ENCODE measurements around the gene ZNG1B.
"Not testable (repeated sequence)": the region's sequence is repeated elsewhere in the genome, so short reads cannot be mapped to it uniquely, and the experiment has no call there.

The ZNG1B gene

DNA sequence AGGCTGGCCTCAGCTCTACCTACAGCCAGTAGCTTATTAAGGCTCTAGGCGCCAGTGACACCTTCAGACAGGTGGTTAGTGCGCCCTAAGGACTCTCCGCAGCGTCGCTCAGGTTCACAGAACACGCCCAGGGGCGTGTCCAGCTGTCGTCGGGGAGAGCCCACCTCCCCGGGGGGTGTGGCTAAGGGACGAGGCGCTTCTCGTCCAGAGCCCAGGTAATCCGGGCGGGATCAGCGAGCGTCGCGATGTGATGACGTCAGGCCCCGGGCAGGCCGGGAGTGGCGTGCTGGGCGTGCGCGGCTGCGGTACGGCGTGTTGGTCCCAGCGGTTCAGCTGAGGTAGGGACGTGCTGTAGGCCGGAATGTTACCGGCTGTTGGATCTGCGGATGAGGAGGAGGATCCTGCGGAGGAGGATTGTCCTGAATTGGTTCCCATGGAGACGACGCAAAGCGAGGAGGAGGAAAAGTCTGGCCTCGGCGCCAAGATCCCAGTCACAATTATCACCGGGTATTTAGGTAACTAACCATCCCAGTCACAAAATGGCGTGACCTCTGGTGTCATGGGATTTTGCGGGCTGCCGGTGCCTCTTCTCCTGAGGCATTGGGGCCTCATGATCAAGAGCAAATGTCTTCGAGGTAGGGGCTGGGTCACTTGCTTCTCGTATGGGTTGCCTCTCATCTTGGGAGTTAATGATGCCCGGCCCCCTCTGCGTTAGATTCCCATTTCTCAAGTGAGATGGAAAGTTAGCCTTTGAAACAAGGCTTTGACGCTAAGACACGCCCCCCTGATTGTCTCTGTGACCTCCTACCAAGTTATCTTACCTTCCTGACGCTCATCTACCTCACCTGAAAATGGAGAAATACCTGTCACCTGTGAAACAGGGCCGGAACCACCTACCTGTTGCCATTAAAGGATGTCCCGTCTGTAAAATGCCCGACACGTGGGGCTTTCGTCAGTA, at the start of gene ZNG1B:
ZNG1B (plus strand) TSS at position 184 of the 958 bp plus-strand sequence; CDS start at position 362, 178 bp downstream.
- not testable (repeated sequence) for DNase-seq

DNA sequence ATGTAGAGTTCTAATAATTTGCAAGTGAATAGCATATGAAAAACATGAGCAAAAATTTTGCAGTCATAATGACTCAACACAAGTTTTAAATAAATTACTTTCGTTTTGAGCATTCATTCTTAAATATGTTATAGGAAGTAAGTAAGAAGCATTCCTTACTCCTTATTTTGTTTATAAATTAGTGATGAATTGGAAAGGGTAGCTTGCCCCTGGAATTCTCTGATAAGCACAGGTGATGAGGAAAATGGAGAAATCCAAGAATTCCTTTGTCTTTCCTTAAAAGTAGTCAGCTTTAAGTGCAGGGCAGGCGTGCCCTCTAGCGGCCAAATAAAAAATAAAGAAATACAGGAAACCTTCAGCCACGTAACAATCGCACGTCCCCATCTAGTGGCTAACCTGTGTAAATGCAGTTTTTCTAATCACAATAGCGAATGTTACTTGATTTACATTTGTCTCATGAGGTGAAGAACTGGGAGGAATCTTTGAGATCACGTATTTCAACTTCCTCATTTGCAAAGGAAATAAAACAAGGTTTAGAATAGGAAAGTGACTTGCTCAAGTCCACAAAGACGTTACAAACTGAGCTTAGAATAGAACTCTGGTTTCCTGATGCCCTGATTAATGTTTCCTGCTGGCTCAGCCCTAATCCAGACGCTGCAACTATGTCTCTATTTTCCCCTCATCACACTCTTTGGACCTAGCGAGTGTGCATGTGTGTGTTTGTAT, 47.2 kb upstream of the ZNG1B start:
- peak; percentile 92 for DNase-seq

DNA sequence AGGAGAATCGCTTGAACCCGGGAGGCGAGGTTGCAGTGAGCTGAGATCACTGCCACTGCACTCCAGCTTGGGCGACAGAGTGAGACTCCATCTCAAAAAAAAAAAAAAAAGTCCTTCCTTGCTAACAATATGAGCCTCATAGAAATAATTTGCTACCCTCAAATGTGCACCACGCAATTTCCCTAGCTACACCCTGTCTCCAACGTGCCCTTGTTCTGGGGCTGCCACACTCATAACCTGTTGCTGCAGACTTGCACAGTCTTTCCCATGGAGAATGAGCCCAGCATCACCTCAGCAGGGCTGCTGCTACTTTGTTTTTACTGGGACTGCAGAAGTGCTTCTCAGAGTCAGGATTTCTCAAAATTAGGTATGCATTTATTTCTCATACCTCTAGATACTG, 46.4 kb upstream of the ZNG1B start:
- DNase-seq: no peak

DNA sequence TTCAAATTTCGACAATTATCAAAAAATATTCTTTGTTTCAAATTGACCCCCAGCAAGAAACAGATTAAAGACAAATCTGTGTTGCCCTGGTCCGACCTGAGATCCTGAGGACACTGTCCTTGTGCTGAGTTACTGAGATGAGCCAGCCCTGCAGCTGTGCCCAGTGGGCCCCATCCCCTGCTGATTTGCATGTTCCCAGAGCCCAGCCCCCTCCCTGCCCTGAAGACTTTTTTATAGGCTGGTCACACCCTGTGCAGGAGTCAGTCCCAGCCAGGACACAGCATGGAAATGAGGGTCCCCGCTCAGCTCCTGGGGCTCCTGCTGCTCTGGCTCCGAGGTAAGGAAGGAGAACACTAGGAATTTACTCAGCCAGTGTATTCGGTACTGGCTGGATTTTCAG, 31.4 kb upstream of the ZNG1B start:
- DNase-seq: no peak

DNA sequence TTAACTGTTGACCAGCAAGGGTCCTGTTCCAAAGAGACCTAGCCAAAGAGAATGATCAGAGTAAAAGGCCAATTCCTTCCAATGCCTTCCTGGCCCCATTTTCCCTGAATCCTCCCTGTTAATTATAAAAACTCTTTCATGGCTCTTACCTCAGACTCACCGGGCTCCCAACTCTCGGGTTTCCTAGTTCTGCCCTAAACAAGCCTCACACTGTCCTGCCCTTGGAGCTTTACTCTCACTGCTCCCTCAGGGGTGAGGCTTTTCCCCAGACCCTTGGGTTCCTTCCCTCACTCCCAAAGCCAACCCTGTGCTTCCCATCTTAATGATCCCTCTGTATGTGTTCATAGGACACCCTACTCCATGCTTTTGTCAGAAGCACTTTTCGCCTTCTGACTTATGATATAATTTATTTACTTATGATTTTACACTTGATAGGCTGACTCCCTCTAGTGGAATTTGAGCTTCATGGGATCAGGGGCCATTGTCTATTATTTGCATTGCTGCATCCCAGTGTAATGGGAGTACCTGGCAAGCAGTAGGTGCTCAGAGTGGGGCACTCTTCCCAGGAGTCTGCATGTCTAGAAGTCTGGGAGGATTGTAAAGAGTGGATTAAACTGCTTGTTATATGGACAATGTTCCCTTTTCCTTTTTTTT, 29.9 kb upstream of the ZNG1B start:
- peak; percentile 41 for DNase-seq

DNA sequence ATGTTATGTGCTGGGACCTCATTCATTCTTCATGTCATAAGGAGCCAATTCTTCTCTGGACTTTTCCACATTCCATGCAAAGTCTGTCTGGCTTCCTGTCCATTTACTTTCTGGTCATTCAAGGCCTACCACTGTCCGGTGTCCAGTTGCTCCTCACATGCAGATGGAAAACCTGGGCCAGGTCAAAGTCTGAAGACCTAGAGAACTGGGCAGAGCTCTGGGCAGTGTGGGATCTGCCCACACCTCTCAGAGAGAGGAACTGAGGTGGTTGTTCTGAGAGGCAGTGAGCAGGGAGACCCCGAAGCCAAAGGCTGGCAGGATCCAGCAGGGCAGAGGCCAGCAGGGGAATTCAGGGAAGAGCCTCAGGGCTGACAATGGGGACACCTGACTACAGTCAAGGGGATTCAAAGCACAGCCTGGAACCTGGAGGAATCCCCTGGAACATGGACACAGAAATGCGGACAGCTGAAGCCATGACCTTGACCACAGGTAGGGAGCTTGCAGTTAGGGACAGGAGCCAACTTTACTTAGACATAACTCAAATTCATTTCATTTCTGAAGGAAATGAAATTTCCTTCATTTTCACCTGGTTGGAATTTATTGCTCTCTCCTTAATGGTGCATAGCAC, 25.7 kb upstream of the ZNG1B start:
- DNase-seq: not testable (repeated sequence)

DNA sequence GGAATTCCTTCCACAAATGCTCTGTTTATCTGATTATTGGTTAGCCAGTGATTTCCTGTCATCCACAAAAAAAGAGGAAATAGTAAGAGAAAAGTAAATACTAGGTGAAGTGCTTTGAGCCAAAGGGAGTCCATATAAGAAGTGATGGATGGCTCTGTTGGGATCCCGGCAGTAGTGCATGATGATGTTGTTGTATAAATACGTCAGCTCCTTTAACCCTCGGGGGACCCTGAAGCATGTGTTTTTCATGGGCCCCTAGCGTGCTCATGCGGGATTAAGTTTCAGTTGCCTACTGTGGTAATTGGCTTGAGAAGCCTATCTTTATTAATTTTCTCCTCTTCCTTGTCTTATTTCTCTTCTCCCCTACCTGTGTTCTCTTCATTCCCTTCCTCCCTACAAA, 24.7 kb upstream of the ZNG1B start:
- DNase-seq: not testable (repeated sequence)

DNA sequence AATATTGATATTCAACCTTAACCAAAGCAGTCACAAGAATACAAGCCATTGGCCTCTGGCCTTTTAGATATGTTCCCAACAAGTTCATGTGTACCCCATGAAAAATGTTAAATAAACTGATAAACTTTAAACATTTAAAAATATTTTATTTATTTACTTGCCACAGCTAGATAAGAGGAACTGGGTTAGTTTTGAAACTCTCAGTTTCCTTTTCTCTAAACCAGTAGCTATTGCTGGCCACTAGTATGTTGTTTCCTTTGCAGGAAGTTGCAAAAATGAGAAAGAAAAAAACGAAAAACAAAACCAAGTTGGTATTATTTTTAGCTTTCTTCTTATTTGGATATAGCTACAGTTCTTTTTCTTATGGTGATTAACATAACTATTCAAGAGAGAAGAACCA, 5.7 kb upstream of the ZNG1B start:
- peak; percentile 89 for DNase-seq

DNA sequence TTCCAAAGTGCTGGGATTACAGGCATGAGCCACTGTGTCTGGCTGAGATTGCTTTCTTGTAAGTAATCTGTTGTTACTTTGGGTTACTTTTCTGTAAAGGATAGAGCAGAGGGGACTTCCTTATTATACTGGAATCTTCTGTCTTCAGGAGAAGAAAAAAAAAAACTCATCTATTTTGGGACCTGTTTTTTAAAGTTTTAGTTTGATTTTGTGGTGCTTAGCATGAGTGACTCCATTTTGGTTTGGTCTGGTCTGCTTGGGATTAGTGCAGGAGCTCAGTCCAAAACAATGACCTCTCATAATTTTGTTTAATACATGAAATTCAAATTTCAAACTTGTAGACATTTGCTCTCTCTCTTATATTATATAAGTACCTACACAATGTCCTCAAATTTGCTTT, 4.0 kb upstream of the ZNG1B start:
- DNase-seq: not testable (repeated sequence)

DNA sequence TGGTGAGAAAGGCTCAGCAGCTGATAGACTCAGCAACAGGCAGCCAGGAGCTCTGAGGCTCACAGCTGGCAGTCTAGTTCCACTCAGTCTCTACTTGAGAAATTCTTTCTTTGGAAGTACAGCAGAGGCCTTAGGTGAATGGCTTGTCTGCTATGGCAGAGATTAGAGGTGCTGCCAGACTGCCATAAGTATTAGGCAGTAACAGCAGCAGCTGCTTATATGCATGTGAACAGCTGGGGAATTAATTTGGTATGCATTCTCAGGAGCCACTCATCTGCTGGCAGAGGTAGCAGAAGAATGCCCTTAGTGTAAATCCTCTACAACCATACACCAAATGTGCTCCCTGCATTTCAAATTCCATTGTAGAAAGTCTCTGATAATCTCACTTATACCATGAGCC, 28.3 kb downstream of the ZNG1B start:
- not testable (repeated sequence) for DNase-seq

DNA sequence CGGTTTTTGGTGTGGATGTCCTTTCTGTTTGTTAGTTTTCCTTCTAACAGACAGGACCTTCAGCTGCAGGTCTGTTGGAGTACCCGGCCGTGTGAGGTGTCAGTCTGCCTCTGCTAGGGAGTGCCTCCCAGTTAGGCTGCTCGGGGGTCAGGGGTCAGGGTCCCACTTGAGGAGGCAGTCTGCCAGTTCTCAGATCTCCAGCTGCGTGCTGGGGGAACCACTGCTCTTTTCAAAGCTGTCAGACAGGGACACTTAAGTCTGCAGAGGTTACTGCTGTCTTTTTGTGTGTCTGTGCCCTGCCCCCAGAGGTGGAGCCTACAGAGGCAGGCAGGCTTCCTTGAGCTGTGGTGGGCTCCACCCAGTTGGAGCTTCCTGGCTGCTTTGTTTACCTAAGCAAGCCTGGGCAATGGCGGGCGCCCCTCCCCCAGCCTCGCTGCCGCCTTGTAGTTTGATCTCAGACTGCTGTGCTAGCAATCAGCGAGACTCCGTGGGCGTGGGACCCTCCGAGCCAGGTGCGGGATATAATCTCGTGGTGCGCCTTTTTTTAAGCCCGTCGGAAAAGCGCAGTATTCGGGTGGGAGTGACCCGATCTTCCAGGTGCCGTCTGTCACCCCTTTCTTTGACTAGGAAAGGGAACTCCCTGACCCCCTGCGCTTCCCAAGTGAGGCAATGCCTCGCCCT, 39.3 kb downstream of the ZNG1B start:
- not testable (repeated sequence) for DNase-seq

DNA sequence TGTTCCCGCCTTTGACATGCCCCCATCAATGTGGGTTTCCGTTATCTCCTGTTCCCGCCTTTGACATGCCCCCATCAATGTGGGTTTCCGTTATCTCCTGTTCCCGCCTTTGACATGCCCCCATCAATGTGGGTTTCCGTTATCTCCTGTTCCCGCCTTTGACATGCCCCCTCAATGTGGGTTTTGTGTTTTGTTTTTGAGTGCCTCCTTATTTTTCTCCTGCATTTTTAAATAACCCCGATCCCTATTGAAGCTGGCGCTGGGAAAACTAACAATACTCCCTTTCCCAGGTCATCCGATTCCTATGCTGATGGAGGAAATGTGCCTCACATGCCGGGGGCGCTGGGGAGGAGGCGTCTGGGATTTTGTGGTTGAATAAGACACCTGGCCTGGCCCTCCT, 59.0 kb downstream of the ZNG1B start:
- DNase-seq: not testable (repeated sequence)

DNA sequence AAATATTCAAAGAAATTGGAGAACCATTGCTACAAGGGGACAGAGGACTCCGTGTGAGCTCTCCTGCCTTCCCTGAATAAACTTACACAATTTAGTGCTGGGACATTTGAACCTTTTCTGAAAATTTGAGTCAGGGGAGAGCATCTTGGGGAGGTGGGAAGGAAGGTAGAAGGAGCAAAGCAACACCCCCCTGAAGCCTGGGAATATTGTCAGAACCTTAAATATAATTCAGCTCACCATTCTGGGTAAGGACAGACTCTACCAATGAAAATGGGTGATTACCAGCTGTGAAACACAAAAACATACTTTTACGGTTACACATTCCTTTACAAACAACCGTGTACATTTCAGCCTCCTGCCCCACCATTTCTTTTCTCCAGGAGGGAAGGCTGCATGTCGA, 60.9 kb downstream of the ZNG1B start, which contains the start of gene FOXD4L1:
FOXD4L1 (plus strand) TSS at position 301 of the 400 bp plus-strand sequence. CDS start 592 bp downstream, outside the sequence.
- not testable (repeated sequence) for DNase-seq

DNA sequence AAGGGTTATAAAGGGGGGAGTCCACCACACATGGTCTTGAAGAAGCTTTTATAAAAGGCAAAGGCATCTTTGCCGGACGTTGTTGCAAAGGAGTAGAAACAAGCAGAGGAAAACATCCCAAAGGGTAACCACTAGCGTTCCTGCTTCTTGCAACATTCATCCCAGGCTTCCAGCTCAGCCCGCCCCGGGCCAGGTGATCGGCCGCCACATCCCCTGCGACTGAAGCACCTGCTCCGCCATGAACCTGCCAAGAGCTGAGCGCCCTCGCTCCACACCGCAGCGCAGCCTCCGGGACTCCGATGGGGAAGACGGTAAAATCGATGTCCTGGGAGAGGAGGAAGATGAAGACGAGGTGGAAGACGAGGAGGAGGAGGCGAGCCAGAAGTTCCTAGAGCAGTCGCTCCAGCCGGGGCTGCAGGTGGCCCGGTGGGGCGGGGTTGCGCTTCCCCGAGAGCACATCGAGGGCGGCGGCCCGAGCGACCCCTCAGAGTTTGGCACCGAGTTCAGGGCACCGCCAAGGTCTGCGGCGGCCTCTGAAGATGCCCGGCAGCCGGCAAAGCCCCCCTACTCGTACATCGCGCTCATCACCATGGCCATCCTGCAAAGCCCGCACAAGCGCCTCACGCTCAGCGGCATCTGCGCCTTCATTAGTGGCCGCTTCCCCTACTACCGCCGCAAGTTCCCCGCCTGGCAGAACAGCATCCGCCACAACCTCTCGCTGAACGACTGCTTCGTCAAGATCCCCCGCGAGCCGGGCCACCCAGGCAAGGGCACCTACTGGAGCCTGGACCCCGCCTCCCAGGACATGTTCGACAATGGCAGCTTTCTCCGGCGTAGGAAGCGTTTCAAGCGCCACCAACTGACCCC, 61.8 kb downstream of the ZNG1B start:
- not testable (repeated sequence) for DNase-seq

DNA sequence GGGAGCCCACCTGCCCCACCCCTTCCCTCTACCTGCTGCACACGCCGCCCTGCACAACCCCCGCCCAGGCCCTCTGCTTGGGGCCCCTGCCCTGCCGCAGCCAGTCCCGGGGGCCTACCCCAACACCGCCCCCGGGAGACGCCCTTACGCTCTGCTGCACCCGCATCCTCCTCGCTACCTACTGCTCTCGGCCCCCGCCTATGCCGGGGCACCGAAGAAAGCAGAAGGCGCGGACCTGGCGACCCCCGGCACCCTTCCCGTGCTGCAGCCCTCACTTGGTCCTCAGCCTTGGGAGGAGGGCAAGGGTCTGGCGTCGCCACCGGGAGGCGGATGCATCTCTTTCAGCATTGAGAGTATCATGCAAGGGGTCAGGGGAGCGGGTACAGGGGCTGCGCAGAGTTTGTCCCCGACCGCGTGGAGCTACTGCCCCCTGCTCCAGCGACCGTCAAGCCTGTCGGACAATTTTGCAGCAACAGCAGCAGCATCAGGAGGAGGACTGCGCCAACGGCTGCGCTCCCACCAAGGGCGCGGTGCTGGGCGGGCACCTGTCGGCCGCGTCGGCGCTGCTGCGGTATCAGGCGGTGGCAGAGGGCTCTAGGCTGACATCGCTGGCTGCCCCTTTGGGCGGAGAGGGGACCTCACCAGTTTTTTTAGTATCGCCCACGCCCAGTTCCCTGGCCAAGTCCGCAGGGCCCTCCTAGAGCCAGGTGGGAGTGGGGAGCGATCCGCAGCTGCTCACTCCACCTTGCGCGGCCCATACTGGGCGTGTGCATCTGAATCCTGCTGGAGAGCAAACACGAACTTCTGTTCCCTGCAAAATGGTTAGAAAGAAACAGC, 62.6 kb downstream of the ZNG1B start:
- DNase-seq: not testable (repeated sequence)

DNA sequence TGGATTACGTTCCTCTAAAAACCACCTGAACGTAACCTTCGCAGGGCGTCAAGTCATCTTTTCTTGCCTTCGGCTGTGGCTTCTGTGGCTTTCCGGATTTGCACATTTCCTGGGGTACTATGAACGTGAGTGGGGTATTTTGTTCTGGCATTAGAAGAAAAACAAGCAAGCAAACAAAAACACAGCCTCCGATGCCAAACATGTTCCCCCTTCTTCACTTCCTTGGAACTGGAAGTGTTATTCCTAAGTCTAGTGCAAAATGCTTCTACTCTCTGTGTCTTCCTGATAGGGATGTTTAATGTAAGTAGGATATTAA, 63.2 kb downstream of the ZNG1B start:
- not testable (repeated sequence) for DNase-seq

DNA sequence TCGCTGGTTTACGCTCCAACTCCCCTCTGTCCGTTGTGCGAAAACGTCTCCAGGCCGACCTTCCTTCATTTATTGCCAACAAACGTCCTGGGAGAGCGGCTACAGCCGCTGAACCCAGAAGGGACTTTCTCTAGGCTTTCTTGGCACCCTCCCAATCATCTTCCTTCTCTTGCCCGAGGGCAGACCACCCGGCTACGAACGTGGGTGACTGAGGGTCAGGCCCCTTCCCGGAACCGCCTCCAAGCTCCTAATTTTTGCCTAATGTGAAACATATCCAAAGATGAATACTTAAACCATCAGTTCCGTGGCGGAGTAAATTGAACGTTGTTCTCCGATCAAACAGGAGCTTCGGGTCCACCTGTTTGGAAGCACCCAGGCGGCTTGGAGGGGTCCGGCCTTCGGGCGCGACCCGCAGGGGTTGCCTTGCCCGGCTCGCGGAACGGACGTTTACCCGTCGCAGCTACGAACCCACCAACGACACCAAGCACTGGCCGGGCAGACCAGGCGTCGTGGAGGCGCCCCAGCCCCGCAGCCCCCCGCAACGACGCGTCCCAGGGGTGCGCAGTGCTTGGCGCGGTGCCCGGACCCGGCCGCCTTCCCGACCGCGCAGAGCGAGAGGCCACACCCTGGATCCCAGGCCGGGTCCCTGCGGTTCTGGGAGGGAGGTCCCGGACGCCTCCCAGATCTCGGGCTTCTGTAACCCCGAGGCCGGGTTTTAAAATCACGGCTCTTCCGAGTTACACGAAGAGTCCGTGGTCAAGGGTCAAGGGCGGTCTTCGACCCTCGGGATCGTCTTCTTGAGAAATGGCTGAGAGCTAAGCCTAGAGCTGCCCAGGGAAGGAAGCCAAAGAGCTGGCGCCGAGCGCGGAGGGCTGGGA, 65.0 kb downstream of the ZNG1B start:
- DNase-seq: peak; percentile 3

DNA sequence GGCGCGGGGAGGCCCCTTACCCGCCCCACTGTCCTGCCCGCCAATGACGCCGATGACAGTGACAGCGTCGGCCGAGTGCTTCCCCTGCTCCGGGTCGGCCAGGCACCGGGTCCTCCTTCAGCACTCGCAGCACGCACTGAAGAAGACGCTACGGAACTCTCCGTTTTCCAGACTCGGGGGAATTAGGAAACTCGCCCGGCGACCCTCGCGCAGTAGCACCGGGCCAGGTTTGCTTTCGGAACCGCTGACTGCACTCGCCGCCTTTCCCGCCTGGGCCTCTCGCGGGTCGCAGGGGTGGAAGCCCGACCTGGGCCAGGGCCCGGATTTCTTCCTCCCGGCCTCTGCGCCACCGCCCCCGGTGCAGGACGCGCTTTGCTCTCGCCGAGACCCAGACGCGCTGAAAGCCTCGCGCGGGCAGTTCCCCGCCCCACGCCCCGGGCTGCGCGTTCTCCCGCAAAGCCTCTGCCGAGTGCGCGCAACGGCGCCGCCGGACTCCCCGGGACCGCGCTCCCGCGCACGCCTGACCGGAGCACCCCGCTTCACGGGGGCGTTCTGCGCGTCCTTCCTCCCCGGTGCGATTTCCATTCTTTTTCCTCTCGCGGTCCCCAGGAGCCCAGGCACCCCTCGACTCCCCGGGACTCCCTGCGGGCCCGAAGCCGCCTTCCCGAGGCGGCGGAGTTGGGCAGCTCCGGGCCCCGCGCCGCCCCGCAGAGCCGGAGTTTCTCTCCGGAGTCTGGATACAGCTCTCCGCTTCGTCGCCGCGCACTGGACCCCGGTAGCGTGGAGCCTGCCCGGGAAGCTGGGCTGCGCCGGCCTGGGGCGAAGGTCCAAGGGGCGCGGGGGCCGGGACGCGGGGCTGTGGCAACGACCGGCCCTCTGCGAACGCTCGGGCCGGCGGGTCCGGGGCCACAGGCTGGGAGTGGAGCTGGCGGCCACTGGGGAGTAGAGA, 65.9 kb downstream of the ZNG1B start:
- peak; percentile 66 for DNase-seq

All from inflammatory macrophage treated with lipopolysaccharide for 4 hours (primary cell).